Breast epithelium (tissue), 3 donors: Measurements from ENCODE around the gene GTF2E1.

ENCODE experiments used
- POLR2A ChIP-seq: fragments of 450-650 bp; IDR thresholded peaks from one replicate; pipeline ENCODE4 v1.6.1; 2016; ENCODE audit warnings: antibody characterized with exemption, mild to moderate bottlenecking, moderate library complexity
- TF ChIP-seq, protein P1 (sequence below), 3 donors: fragments of 450-650 bp; IDR thresholded peaks; one replicate each; pipeline ENCODE4 v1.5.1; 2016 to 2017; ENCODE audit warnings: antibody characterized with exemption in 3 of 3, mild to moderate bottlenecking in 3 of 3, moderate library complexity in 3 of 3

DNA sequence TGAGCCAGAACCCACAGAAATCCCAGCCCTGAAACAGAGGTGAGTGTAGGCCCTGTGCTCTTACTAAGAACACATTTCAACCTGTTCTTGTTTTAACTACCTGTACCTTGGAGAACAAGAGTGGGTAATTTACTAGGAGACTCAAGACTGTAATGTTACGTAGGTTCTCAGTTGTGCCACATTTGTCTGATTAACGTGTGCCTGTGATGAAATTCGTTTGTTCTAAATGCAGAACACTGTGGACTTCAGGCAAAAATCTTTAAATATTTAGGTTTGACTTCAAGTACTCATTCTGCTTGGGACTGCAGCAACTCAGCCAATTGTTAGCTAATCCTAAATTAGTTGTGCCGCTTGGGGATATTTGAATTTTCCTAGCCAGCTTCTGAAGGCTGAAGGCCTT, 28.3 kb downstream of the GTF2E1 start:
- TF ChIP-seq, protein P1, sequence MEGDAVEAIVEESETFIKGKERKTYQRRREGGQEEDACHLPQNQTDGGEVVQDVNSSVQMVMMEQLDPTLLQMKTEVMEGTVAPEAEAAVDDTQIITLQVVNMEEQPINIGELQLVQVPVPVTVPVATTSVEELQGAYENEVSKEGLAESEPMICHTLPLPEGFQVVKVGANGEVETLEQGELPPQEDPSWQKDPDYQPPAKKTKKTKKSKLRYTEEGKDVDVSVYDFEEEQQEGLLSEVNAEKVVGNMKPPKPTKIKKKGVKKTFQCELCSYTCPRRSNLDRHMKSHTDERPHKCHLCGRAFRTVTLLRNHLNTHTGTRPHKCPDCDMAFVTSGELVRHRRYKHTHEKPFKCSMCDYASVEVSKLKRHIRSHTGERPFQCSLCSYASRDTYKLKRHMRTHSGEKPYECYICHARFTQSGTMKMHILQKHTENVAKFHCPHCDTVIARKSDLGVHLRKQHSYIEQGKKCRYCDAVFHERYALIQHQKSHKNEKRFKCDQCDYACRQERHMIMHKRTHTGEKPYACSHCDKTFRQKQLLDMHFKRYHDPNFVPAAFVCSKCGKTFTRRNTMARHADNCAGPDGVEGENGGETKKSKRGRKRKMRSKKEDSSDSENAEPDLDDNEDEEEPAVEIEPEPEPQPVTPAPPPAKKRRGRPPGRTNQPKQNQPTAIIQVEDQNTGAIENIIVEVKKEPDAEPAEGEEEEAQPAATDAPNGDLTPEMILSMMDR (IDR thresholded peaks at IDR 0.05) = no peak
- no peak for TF ChIP-seq POLR2A
